Central memory CD4-positive, alpha-beta T cell (primary cell): ENCODE results near the gene C17orf107.

Experiments
- DNase-seq: peaks from one replicate; pipeline ENCODE4 v3.0.0; 2022

C17orf107 gene

DNA sequence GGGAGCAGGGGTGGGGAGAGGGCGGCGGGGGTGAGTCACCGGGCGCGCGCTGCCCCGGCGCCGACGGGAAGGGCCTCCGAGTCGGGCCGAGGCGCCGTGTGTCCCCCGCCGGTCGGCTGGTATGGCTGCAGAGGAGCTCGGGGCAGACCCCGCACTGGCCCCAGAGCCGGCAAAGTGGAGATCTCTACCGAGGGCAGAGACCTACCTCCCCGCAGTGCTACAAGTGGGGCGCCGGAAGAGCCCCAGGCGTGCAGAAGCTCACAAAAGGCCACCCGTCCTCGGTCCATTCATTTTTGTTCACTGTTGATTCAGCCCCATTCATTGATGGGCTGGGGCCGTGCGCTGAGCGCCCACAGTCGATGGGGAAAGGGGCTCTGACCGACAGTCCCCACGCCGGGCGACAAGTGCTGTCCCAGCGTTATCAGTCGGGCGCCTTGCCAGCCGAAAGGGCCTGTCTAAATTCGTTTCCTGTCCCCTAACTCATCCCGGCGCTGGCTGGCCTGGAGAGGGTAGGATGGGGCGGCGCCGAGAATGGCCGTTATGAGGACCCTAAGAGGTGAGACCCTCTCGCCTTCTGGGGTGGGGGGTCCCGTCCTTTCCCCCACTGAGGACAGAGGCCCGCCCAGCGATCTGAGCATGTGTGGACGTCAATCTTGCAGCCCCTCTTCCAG, 50.9 kb downstream of the C17orf107 start:
- no peak for DNase-seq

DNA sequence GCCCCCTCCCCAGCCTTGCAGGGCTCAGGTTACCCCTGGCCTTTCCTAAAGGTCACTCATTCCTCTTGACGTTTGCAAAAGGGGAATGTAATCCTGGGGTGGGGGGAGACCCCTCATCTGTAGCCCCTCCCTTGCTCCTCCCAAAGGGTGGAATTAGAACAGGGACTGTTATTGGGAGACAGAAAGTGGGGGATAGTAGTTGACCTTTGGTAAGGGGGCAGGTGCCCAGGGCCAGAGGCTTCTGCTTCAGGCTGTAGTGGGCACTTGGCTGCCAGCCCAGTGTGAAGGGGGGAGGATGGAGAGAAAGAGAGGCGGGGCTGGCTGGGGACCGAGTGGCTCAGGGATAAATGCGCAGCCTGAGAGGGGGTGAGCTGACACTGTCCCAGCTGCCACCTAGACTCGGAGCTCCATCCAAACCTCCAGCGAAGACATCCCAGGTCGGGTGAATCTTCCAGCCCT, 51.4 kb downstream of the C17orf107 start, which contains the start of gene ENO3:
Gene ENO3 (plus strand): TSS at position 374 of the 459 bp plus-strand sequence. CDS start 711 bp downstream, outside the sequence.
- DNase-seq: no peak

DNA sequence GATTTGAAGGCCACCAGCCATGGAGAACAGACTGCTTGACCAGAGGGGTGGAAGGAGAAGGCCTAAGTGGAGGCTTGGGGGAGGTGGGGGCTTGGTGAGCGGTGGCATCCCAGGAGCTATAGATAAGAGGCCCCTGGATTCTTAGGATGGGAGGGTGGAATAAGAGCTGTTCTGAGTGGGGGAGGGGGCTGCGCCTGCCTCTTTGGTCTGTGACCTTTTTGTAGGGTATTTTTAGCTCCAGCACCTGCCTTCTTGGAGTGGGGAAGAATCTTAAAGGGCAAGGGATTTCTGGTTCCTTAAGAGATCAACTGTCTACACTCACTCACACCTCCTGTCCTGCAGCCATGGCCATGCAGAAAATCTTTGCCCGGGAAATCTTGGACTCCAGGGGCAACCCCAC, 52.1 kb downstream of the C17orf107 start:
- no peak for DNase-seq
